Erythroblast (primary cell): ENCODE measurements around the gene PNPLA7.
A peak's percentile ranks its signal among the peaks of the same experiment; 100 is the strongest.

ENCODE experiments used
- DNase-seq, 2 experiments: peaks; one replicate each; lab custom pipeline; 2025; lab: John Stamatoyannopoulos, UW
- GATA1 ChIP-seq: IDR thresholded peaks from 2 replicates; pipeline ENCODE4 v1.6.1; 2011; ENCODE audit warnings: low read depth, mild to moderate bottlenecking, control low read depth, low read length, moderate library complexity
- POLR2A ChIP-seq: IDR thresholded peaks from 2 replicates; pipeline ENCODE4 v1.6.1; 2011; ENCODE audit warnings: mild to moderate bottlenecking, low read length

Gene PNPLA7

GRCh38 chr9:137430723-137431415 lies 119.3 kb downstream of the PNPLA7 start:
- TF ChIP-seq GATA1, result no peak
- no peak for TF ChIP-seq POLR2A
- DNase-seq, result no peak

- TF ChIP-seq POLR2A (no peak), GATA1 (no peak)
- peak in 1 of 2 experiments; percentile 16 for DNase-seq
Observed at GRCh38 chr9:137429974-137430722, 120.1 kb downstream of the PNPLA7 start.

- TF ChIP-seq GATA1 (no peak), POLR2A (no peak)
- DNase-seq, result no peak
Observed at GRCh38 chr9:137429546-137429890, 120.7 kb downstream of the PNPLA7 start.

GRCh38 chr9:137428841-137429545 lies 121.2 kb downstream of the PNPLA7 start:
- TF ChIP-seq POLR2A, result no peak
- TF ChIP-seq GATA1, result no peak
- no peak for DNase-seq

- DNase-seq, result no peak
- TF ChIP-seq POLR2A (no peak), GATA1 (no peak)
Observed at GRCh38 chr9:137428311-137428630, 121.9 kb downstream of the PNPLA7 start.

GRCh38 chr9:137427454-137428310 lies 122.5 kb downstream of the PNPLA7 start:
- DNase-seq, result no peak
- no peak for TF ChIP-seq GATA1
- TF ChIP-seq POLR2A, result no peak

- DNase-seq, result no peak
- no peak for TF ChIP-seq POLR2A
- TF ChIP-seq GATA1, result no peak
Observed at GRCh38 chr9:137426018-137426681, 124.1 kb downstream of the PNPLA7 start.

- DNase-seq, result peak; percentile 26 to 48
- TF ChIP-seq GATA1, result no peak
- no peak for TF ChIP-seq POLR2A
Observed at GRCh38 chr9:137423514-137424291, 126.5 kb downstream of the PNPLA7 start.

GRCh38 chr9:137422604-137423513 lies 127.3 kb downstream of the PNPLA7 start, which contains the start of the genes EXD3 and NOXA1:
EXD3 (minus strand) TSS chr9:137423162; CDS start chr9:137395357, 27,805 bp downstream.
NOXA1 (plus strand) TSS chr9:137423393; CDS start chr9:137423530, 137 bp downstream.
- TF ChIP-seq POLR2A (no peak), GATA1 (no peak)
- peak; percentile 96 to 98 for DNase-seq

GRCh38 chr9:137421838-137422603 lies 128.2 kb downstream of the PNPLA7 start:
- no peak for TF ChIP-seq POLR2A
- TF ChIP-seq GATA1, result no peak
- DNase-seq, result no peak
